Measurements from ENCODE around the gene THSD7B. TPM values are rescaled to one million over a fixed set of nuclear protein-coding genes. Genes with fewer than 3 reads are reported as not detected.

THSD7B gene
- polyA plus RNA-seq, 1 donor from 2014 or later, result 0.46 TPM

DNA sequence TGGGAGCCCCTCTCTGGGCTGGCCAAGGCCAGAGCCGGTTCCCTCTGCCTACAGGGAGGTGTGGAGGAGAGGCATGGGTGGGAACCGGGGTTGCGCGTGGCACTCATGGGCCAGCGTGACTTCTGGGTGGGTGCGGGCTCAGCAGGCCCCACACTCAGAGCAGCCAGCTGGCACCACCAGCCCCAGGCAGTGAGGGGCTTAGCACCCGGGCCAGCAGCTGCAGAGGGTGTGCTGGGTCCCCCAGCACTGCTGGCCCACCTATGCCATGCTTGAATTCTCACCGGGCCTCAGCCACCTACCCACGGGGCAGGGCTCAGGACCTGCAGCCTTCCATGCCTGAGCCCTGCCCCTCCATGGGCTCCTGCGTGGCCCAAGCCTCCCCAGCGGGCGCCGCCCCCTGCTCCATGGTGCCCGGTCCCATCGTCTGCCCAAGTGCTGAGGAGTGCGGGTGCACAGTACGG, 950.4 kb downstream of the THSD7B start:
- no peaks in the 10 kb centered on the region for H3F3A ChIP-seq (ENCODE audit: insufficient read depth, low read length, poor library complexity, severe bottlenecking)
- H4K20me1 ChIP-seq (ENCODE audit: insufficient read depth), result no peaks in the 10 kb centered on the region
- TF ChIP-seq POLR2AphosphoS5 (IDR thresholded peaks at IDR 0.05), result no peak
- no peak for TF ChIP-seq MXI1 (conservative IDR thresholded peaks at IDR 0.05; ENCODE audit: poor library complexity, severe bottlenecking)
- no peak for TF ChIP-seq EP300 (conservative IDR thresholded peaks at IDR 0.05; ENCODE audit: poor library complexity, severe bottlenecking)
- TF ChIP-seq, protein P1, sequence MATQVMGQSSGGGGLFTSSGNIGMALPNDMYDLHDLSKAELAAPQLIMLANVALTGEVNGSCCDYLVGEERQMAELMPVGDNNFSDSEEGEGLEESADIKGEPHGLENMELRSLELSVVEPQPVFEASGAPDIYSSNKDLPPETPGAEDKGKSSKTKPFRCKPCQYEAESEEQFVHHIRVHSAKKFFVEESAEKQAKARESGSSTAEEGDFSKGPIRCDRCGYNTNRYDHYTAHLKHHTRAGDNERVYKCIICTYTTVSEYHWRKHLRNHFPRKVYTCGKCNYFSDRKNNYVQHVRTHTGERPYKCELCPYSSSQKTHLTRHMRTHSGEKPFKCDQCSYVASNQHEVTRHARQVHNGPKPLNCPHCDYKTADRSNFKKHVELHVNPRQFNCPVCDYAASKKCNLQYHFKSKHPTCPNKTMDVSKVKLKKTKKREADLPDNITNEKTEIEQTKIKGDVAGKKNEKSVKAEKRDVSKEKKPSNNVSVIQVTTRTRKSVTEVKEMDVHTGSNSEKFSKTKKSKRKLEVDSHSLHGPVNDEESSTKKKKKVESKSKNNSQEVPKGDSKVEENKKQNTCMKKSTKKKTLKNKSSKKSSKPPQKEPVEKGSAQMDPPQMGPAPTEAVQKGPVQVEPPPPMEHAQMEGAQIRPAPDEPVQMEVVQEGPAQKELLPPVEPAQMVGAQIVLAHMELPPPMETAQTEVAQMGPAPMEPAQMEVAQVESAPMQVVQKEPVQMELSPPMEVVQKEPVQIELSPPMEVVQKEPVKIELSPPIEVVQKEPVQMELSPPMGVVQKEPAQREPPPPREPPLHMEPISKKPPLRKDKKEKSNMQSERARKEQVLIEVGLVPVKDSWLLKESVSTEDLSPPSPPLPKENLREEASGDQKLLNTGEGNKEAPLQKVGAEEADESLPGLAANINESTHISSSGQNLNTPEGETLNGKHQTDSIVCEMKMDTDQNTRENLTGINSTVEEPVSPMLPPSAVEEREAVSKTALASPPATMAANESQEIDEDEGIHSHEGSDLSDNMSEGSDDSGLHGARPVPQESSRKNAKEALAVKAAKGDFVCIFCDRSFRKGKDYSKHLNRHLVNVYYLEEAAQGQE (IDR thresholded peaks at IDR 0.05; ENCODE audit: borderline replicate concordance), result no peak
- no peak for TF ChIP-seq TAF1 (IDR thresholded peaks at IDR 0.05; ENCODE audit: low read depth)
- TF ChIP-seq, protein P2, sequence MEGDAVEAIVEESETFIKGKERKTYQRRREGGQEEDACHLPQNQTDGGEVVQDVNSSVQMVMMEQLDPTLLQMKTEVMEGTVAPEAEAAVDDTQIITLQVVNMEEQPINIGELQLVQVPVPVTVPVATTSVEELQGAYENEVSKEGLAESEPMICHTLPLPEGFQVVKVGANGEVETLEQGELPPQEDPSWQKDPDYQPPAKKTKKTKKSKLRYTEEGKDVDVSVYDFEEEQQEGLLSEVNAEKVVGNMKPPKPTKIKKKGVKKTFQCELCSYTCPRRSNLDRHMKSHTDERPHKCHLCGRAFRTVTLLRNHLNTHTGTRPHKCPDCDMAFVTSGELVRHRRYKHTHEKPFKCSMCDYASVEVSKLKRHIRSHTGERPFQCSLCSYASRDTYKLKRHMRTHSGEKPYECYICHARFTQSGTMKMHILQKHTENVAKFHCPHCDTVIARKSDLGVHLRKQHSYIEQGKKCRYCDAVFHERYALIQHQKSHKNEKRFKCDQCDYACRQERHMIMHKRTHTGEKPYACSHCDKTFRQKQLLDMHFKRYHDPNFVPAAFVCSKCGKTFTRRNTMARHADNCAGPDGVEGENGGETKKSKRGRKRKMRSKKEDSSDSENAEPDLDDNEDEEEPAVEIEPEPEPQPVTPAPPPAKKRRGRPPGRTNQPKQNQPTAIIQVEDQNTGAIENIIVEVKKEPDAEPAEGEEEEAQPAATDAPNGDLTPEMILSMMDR (IDR thresholded peaks at IDR 0.05; ENCODE audit: poor library complexity, severe bottlenecking), result no peak
- TF ChIP-seq SMC3 (conservative IDR thresholded peaks at IDR 0.05; ENCODE audit: poor library complexity), result no peak
- no peak for TF ChIP-seq EZH2 (IDR thresholded peaks at IDR 0.05; ENCODE audit: borderline replicate concordance, insufficient read depth, low read length, poor library complexity, severe bottlenecking)
- TF ChIP-seq RAD21 (conservative IDR thresholded peaks at IDR 0.05), result no peak
- H3K4me3 ChIP-seq (ENCODE audit: low read length), result no peak overlapping the region
- H2AFZ ChIP-seq (ENCODE audit: low read depth, low read length), result no peak overlapping the region
- H3K4me2 ChIP-seq (ENCODE audit: low read length), result no peak overlapping the region
- no peaks in the 10 kb centered on the region for H3K27me3 ChIP-seq (ENCODE audit: insufficient read depth, low read depth, low read length)
- no peaks in the 10 kb centered on the region for H3K79me2 ChIP-seq (replicated peaks; ENCODE audit: insufficient read depth, low read length)
- H3K9me2 ChIP-seq (ENCODE audit: insufficient read depth, low read length), result no peaks in the 10 kb centered on the region
- H3K9me3 ChIP-seq (ENCODE audit: low read length), result no peaks in the 10 kb centered on the region
- H3K9ac ChIP-seq (ENCODE audit: low read length), result no peak overlapping the region
- no peaks in the 10 kb centered on the region for H3K36me3 ChIP-seq (ENCODE audit: insufficient read depth, low read length)
- no peak overlapping the region for H3K27ac ChIP-seq (ENCODE audit: low read length)

DNA sequence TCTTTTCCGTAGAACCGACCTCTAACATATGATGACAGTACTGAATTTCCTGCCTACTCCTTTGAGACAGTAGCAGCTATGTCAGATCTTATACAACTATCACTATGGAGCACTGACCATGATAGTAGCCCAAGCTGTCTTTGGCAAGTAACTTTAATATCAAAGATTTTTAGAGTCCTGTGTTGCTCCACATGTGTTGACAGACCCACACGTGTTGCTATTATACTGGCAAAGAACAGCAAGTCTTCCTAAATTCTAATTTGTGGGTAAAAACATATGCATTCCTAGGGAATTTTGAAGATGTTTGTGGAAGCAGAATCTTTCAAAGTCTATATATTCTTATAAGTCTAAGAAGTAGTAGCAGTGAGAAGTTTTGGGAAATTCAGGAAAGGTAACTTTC, 953.4 kb downstream of the THSD7B start:
- no peak overlapping the region for H3K27ac ChIP-seq (ENCODE audit: low read length)
- H3F3A ChIP-seq (ENCODE audit: insufficient read depth, low read length, poor library complexity, severe bottlenecking), result no peaks in the 10 kb centered on the region
- no peak overlapping the region for H3K4me2 ChIP-seq (ENCODE audit: low read length)
- TF ChIP-seq EP300 (conservative IDR thresholded peaks at IDR 0.05; ENCODE audit: poor library complexity, severe bottlenecking) (no peak), SMC3 (conservative IDR thresholded peaks at IDR 0.05; ENCODE audit: poor library complexity) (no peak), TAF1 (IDR thresholded peaks at IDR 0.05; ENCODE audit: low read depth) (no peak), MXI1 (conservative IDR thresholded peaks at IDR 0.05; ENCODE audit: poor library complexity, severe bottlenecking) (no peak), RAD21 (conservative IDR thresholded peaks at IDR 0.05) (no peak), POLR2AphosphoS5 (IDR thresholded peaks at IDR 0.05) (no peak), EZH2 (IDR thresholded peaks at IDR 0.05; ENCODE audit: borderline replicate concordance, insufficient read depth, low read length, poor library complexity, severe bottlenecking) (no peak)
- TF ChIP-seq, protein P1 (IDR thresholded peaks at IDR 0.05; ENCODE audit: borderline replicate concordance), result no peak
- TF ChIP-seq, protein P2 (IDR thresholded peaks at IDR 0.05; ENCODE audit: poor library complexity, severe bottlenecking), result no peak
- H3K79me2 ChIP-seq (replicated peaks; ENCODE audit: insufficient read depth, low read length), result no peaks in the 10 kb centered on the region
- H3K36me3 ChIP-seq (ENCODE audit: insufficient read depth, low read length), result no peaks in the 10 kb centered on the region
- peaks cover 3% of the 10 kb centered on the region for H3K9me3 ChIP-seq (ENCODE audit: low read length)
- no peaks in the 10 kb centered on the region for H3K9me2 ChIP-seq (ENCODE audit: insufficient read depth, low read length)
- no peak overlapping the region for H2AFZ ChIP-seq (ENCODE audit: low read depth, low read length)
- H3K4me3 ChIP-seq (ENCODE audit: low read length), result no peak overlapping the region
- no peaks in the 10 kb centered on the region for H4K20me1 ChIP-seq (ENCODE audit: insufficient read depth)
- H3K27me3 ChIP-seq (ENCODE audit: insufficient read depth, low read depth, low read length), result no peaks in the 10 kb centered on the region
- no peak overlapping the region for H3K9ac ChIP-seq (ENCODE audit: low read length)
